Measurements from ENCODE around the gene NT5DC2.
"Not testable (repeated sequence)": the region's sequence is repeated elsewhere in the genome, so short reads cannot be mapped to it uniquely, and the experiment has no call there.

NT5DC2 gene

DNA sequence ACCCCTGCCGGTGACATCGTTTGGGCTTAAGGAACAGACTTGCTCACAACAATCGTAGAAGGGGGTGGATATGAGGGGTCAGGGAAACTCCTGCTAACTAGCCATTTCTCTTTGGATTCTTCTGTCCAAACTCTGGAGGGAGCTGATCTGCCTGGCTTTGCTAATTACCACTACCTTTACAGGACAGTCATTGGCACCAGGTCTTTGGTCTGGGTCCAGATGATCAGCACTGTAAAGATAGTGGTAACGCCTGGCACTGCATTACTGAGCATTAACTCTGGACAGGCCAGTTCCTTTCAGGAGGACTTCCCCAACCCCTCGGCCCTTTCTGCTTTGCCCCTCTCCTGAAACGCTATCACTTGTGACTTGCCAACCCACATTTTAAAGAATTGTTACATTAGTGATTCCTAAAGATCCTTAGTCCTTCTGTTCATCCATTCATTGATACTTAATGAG is 3.5 kb upstream of the NT5DC2 start:
- DNase-seq (ENCODE audit: low read depth) = no peak

DNA sequence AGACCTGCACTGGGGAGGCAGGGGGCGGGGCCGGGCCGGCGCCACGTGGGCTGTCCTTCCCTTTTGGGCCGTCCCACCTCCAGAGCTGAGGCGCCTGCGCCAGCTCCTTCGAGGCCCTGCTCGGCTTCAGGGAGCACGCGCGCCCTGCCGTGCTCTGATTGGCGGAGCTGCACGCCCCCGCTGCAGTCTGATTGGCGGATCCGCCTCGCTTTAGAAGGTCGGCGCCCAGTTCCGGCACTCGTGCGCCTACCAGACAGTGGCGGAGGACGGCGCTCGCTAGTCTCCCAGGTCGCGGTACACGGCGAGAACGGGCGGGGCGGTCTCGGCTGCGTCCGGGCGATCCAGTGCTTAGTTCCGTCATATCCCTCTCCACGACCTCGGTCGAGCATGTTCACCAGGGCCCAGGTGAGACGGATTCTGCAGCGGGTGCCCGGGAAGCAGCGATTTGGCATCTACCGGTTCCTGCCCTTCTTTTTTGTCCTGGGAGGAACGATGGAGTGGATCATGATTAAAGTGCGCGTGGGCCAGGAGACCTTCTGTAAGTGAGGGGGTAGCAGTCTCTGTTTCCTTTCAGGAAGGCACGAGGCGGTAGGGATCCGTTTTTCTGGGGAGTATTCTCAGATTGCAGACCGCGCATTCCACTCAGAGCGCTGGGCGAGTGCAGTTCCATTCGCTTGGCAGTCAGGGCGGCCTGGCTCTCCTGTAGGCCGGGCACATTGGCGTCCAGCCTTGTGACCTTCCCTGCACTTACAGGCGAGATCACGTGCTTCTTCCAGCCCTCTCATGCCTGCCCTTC is 2.9 kb upstream of the NT5DC2 start, which contains the start of gene UQCC5:
TSS of gene UQCC5 (plus strand) at position 237 of the 796 bp plus-strand sequence. CDS start at position 388, 151 bp downstream.
- peak; percentile 98 for DNase-seq (ENCODE audit: low read depth)

- no peak for DNase-seq (ENCODE audit: low read depth)
These were observed 2.4 kb upstream of the NT5DC2 start for GRCh38 chr3:52536112-52536368.

DNA sequence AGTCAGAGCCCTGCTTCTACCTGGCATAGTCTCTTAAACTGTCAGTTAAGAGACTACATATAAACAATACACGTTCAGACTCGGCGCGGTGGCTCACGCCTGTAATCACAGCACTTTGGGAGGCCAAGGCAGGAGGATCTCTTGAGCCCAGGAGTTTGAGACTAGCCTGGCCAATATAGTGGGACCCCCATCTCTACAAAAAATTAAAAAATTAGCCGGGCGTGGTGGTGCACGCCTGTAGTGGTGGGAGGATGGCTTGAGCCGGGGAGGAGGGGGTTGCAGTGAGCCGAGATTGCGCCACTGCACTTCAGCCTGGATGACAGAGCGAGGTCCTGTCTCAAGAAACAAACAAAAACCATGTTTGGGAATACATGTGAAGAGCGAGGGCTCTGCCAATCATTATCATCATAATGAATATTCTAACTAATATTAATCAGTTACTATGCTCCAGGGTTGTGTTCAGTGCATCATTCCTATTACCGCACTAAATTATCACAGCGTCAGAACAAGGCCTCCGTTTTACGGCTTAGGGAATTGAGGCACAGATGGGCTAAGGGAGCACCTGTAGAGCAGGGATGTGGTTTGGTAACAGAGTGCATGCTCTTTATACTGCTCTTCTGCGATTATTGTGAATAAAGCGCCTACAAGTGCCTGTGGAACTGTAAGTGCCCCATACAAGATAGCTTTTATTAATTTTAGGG is 1.9 kb upstream of the NT5DC2 start:
- DNase-seq (ENCODE audit: low read depth) = no peak

GRCh38 chr3:52534281-52535183 is 875 bp upstream of the NT5DC2 start:
- no peak for DNase-seq (ENCODE audit: low read depth)

GRCh38 chr3:52532838-52533622 is 627 bp downstream of the NT5DC2 start:
- no peak for DNase-seq (ENCODE audit: low read depth)

- no peak for DNase-seq (ENCODE audit: low read depth)
These were observed 1.2 kb downstream of the NT5DC2 start for GRCh38 chr3:52532517-52532837.

GRCh38 chr3:52531860-52532516 is 1.7 kb downstream of the NT5DC2 start:
- no peak for DNase-seq (ENCODE audit: low read depth)

DNA sequence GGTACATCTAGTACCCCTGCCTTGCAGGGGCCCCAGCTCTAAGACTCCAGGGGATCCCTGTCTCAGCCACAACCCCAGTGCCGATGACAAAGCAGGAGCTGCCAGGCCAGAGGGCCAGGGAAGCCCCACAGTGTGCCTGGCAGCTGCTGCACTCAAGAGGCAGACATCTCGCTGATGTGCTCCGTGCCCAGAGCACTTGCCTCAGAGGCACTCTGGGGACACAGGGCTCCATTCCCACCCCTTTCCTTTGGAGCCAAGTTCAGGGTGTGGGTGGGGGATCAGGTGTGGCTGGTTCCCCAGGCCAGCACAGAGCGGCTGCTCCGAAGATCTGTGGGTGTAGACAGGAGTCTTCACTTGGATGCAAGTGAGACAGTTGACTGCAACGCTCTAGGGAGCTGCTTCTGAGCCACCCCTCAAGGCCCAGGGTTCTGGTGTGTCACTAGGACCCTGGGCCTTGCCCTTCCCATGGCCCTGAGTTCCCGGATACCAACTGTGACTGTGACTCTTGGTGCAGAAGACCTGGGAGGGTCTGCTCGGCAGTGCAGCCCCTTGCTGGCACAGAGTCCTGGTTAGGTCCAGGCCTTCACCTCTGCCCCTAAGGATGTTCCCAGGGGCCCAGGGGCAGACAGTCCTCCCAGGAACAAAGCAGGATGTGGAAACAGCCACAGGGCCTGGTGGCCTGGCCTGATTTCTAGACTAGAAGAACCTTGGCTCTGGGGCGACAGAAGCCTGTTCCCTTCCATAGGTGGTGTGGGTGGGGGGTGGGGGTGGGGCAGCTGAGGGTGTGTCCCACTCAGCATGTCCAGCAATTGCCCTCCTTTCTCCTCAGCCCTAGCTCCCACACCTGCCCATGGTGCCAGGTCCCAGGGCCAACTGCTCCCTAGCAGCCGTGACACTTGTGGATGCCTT is 2.5 kb downstream of the NT5DC2 start:
- no peak for DNase-seq (ENCODE audit: low read depth)

GRCh38 chr3:52529376-52530333 is 4.0 kb downstream of the NT5DC2 start:
- DNase-seq (ENCODE audit: low read depth) = no peak

DNA sequence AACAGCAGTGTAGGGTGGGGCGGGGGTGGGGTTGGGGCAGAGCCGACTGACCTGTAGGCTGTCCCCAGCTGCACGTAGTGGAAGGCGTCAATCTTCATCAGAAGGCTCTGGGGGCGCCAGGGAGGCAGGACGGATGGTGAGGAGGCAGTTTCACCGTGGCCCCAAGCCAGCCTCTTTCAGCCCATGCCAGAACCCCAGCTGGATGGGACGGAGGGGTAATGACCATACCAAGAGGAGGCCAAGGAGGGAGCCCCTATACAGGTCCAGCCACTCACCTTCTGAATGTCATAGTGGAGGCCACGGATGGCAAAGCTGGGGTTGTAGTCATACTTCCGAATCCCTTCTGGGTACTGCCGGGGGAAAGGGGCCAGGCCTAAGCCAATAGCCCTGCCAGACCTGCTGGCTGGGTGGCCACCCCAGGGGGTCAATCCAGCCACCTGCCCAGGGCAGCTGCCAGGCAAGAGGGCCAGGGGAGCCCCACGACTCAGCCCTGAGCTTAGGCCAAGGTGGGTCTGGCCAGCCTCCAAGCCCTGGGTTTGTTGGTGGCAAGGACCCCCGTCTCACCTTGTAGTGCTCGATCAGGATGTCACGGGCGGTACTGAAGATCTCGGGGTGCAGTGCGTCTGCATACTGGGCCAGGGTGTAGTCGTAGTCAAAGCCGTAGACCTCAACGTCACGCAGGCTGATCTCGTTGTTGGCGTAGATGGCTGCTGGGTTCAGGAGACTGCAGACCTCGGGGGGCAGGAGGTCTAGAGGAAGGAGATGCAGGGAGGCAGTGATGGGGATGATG is 4.9 kb downstream of the NT5DC2 start:
- no peak for DNase-seq (ENCODE audit: low read depth)

DNA sequence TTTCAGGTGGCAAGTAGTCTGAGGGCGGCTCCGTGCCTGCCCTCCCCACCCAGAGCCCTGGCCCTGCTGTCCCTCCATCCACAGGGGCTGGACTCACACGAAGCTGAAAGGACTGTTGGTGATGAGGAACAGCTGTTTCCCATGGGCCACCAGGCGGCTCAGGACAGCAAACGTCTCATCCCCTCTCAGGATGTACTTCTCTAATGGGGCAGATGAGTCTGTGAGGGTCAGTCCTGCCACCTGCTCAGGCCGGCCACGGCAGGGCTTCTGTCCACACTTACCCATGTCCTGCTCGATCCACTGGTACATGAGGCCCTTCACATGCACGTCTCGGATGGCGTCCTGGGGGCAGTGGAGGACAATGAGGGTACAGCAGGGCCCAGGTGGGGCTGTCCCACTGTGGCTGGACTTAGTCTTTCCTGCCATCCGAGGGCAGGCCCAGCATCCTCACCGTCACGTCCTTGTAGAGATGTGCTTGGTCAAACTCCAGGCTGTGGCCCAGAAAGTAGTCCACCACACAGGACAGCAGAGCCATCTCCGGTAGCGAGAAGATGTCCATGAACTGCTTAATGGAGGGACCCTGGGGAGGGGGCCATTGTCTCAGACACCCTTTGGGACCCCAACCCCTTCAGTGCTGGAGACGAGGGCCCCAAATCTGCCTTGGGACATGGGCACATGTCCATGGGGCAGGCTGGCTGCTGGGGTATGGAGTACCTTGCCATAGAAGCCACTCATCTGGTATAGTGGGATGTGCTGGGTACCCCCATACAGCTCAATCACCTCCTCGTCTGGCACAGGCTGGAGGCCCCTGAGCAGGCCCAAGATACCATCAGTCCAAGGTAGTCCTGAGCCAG is 5.7 kb downstream of the NT5DC2 start:
- no peak for DNase-seq (ENCODE audit: low read depth)

- no peak for DNase-seq (ENCODE audit: low read depth)
These were observed 6.5 kb downstream of the NT5DC2 start for GRCh38 chr3:52527039-52527731.

- DNase-seq (ENCODE audit: low read depth) = not testable (repeated sequence)
These were observed 7.0 kb downstream of the NT5DC2 start for GRCh38 chr3:52526671-52527038.

GRCh38 chr3:52525680-52526561 is 7.7 kb downstream of the NT5DC2 start:
- no peak for DNase-seq (ENCODE audit: low read depth)
